Measurements from ENCODE around the gene TRIM17. TPM values are rescaled to one million over a fixed set of nuclear protein-coding genes. Genes with fewer than 3 reads are reported as not detected.

TRIM17 gene, protein sequence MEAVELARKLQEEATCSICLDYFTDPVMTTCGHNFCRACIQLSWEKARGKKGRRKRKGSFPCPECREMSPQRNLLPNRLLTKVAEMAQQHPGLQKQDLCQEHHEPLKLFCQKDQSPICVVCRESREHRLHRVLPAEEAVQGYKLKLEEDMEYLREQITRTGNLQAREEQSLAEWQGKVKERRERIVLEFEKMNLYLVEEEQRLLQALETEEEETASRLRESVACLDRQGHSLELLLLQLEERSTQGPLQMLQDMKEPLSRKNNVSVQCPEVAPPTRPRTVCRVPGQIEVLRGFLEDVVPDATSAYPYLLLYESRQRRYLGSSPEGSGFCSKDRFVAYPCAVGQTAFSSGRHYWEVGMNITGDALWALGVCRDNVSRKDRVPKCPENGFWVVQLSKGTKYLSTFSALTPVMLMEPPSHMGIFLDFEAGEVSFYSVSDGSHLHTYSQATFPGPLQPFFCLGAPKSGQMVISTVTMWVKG
- total RNA-seq = 0.27 TPM

- DNase-seq (ENCODE audit: low read depth in 2 of 3, low spot score in 2 of 3) = peak in 2 of 3 donors; percentile 36 to 47
Observed at GRCh38 chr1:228416217-228416933, at the start of gene TRIM17. TRIM17 (minus strand) TSS chr1:228416861; CDS start chr1:228415072, 1,789 bp downstream.

- no peak for DNase-seq (ENCODE audit: low read depth in 2 of 3, low spot score in 2 of 3)
Observed at GRCh38 chr1:228465571-228466146, 49.0 kb upstream of the TRIM17 start.

DNA sequence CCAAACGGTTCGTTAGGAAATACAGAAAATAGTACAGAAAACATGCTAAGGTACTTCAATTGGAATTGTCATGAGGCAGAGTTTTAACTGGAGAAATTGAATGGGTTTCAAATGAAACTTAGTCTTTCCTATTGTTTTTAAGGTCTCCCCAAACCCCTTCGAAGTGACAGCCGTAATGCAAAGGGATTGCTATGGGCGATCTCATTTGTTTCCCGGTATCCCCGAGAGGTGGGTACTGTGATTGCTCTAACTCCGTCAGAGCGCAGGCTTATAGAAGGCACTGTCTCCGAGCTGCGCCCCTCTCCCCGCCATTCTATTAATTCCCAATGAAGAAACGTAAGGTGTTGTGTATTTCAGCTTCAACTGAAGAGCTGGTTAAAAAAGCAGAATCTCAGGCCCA, 48.5 kb upstream of the TRIM17 start:
- no peak for DNase-seq (ENCODE audit: low read depth in 2 of 3, low spot score in 2 of 3)

- DNase-seq (ENCODE audit: low read depth in 2 of 3, low spot score in 2 of 3) = peak; percentile 69 to 91 (median 84)
Observed at GRCh38 chr1:228464487-228464983, 47.9 kb upstream of the TRIM17 start.

- peak in 2 of 3 donors; percentile 58 to 66 for DNase-seq (ENCODE audit: low read depth in 2 of 3, low spot score in 2 of 3)
Observed at GRCh38 chr1:228463559-228464455, 47.1 kb upstream of the TRIM17 start.

DNA sequence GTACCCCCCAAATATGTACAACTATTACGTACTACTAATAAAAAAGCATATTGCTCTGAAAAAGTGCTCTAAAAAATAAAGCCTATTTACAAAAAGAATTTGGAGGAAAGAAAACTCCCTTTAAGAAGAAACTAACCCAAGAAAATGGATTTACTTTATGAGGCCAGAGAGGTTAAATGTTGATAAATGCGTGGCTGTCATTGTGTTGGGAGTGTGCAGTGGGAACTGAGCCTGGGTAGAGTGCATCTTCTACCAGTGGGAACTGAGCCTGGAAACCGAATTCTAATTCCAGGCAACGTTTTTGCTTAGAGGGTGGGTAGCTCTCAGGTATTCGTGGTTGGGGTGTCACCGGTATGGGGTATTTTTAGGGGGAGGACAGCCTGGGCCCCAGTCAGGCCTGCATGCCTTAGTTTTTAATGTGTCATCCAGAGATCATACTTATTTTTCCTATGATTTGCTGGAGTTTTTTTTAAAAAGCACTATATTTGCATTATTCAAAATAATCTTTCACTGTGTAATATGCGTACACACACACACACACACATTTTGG, 46.4 kb upstream of the TRIM17 start:
- DNase-seq (ENCODE audit: low read depth in 2 of 3, low spot score in 2 of 3) = no peak

GRCh38 chr1:228462560-228462959, 45.9 kb upstream of the TRIM17 start:
- DNase-seq (ENCODE audit: low read depth in 2 of 3, low spot score in 2 of 3) = no peak

- DNase-seq (ENCODE audit: low read depth in 2 of 3, low spot score in 2 of 3) = no peak
Observed at GRCh38 chr1:228460821-228461220, 44.2 kb upstream of the TRIM17 start.

DNA sequence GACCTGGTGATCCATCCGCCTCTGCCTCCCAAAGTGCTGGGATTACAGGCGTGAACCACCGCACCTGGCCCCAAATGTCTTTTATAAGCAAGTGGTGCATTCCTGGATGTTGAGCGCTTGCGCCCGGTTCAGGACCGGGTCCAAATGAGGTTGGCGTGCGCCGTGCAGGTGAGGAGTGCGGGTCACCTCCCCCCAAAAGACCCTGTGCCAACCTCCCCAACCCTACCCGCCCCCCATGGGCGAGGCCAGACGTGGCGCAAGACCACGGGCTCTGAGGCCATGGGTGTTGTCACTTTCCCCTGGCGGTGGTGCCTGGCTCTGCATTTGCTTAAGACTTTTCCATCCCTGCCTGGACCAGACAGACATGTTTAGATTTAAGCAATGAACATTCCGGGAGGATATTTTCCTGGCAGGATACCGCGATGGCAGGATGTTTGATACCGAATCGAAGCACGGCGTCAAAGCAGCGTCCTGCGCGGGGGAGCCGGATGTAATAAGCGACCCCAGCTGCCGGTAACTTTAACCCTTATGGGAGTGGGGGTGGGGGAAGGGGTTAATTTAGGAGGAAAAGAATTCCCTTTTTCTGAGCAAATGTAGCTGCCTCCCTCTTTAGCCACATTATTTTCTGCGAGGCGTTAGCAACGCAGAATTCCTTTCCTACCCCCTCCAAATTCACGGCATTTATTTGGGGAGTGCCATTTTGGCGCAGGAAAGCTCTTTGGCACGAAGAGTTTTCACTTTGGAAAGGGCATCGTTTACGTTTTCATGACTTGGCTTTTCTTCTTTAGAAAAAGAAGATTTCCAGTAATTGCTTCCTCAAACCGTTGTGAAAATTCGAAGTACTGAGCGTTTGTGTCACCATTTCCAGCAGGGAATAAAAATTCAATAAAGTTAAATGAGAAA, 42.7 kb upstream of the TRIM17 start:
- peak in 2 of 3 donors; percentile 68 to 73 for DNase-seq (ENCODE audit: low read depth in 2 of 3, low spot score in 2 of 3)

DNA sequence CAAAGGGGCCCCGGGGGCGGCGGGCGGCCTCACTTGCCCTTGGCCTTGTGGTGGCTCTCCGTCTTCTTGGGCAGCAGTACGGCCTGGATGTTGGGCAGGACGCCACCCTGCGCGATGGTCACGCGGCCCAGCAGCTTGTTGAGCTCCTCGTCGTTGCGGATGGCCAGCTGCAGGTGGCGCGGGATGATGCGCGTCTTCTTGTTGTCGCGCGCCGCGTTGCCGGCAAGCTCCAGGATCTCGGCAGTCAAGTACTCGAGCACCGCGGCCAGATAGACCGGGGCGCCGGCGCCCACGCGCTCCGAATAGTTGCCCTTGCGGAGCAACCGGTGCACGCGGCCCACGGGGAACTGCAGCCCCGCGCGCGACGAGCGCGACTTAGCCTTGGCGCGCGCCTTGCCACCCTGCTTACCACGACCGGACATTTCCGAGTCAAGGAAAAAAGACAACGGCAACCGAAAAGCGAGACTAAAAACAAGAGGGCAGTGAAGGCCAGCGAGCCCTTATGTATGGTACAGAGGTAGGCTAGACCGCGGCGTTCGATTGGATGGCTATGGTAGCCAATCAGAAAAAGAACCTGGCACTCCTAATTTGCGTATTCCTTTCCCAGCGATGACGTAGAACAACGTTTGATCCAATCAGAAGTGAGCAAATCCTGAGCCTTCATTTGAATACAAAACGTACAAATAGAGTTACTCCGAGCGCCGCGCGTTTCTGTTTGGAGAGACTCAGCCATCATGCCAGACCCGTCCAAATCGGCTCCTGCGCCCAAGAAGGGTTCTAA, 40.9 kb upstream of the TRIM17 start:
- peak; percentile 76 to 99 (median 97) for DNase-seq (ENCODE audit: low read depth in 2 of 3, low spot score in 2 of 3)

DNA sequence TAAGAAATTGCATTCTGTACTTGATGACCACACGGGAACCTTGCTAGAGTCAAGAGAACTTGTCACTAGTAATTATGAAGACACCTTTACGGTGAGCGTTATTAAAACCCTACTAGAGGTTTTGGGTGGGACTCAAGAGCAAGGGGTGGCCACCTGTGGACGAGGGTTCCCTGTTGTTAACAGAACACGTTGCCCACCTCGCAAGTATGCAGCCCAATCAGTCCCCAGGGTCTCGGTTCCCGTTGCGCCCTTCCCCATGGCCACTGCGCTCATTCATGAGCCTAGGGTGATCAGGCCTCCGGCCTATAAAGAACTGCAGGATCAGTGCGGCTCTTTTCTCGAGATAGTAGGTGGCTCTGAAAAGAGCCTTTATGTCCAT, 40.3 kb upstream of the TRIM17 start:
- DNase-seq (ENCODE audit: low read depth in 2 of 3, low spot score in 2 of 3) = no peak

DNA sequence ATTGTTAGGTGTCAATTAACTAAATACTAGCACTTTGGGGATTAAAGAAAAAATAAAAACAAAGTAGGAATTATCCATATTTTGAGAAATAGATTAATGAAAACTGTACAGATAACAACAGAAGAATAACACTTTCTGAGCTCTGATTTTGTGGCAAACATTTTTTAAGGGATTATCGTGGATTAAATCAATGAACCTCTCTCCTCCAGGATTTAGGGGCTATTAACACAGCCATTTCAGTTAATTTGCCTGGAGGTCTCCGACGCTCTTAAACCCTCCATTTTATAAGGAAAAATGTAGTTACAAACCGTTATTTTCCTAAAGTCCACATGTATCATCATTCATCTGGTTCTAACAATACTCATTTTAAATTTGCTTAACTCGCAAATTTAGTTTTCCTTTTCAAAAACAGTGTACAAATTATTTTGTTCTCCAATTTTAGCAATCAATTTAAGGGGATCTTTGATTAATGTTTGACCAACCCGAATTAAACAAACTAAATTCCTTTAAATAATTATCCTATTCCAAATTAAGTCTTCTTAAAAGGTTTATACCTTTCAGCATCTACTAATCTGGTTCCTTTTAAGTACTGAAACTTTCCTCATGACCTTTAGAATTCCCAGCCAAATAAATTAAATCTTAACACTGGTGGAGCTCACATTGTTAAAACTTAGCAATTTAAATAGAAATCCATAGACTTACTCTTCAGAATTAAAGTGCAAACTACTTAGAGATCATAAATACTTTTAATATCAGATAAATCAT, 39.8 kb upstream of the TRIM17 start:
- no peak for DNase-seq (ENCODE audit: low read depth in 2 of 3, low spot score in 2 of 3)

DNA sequence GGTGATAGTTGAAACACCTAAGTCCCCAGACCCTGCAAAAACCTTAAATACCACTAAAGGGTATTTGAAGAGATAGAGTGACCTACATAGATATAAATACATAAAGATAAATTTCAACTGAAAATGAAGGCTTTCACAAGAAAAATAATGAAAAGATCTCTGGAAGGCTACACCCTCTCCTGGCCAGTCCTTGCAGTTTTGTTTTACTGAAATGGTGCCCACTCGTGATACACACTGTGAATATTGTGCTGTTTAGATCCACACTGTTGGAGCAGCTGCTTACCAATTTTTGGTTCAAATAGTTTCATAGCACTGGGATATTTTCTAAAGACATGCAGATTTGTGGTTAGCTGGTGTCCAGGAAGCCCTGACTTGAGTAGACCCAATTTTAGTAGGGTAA, 39.1 kb upstream of the TRIM17 start:
- peak in 1 of 3 donors; percentile 32 for DNase-seq (ENCODE audit: low read depth in 2 of 3, low spot score in 2 of 3)

- DNase-seq (ENCODE audit: low read depth in 2 of 3, low spot score in 2 of 3) = no peak
Observed at GRCh38 chr1:228454238-228454637, 37.6 kb upstream of the TRIM17 start.

GRCh38 chr1:228453614-228454013, 37.0 kb upstream of the TRIM17 start:
- DNase-seq (ENCODE audit: low read depth in 2 of 3, low spot score in 2 of 3) = no peak

- DNase-seq (ENCODE audit: low read depth in 2 of 3, low spot score in 2 of 3) = no peak
Observed at GRCh38 chr1:228453022-228453560, 36.4 kb upstream of the TRIM17 start.

Data from hematopoietic multipotent progenitor cell (in vitro differentiated cells).